H1 (cell line): ENCODE data around the gene WWC2. TPM values are rescaled to one million over a fixed set of nuclear protein-coding genes. Genes with fewer than 3 reads are reported as not detected.

Source experiments
- CBX5 ChIP-seq: fragments of 300-800, 300-1000 bp; sonication (generic); IDR thresholded peaks from 2 replicates; pipeline ENCODE4 v1.7.1; 2016; ENCODE audit warnings: antibody characterized with exemption, low read length, low read depth
- CHD7 ChIP-seq: fragments of 300-600 bp; sonication (generic); IDR thresholded peaks from 2 replicates; pipeline ENCODE4 v1.7.1; 2012; ENCODE audit warnings: low read length, moderate library complexity, mild to moderate bottlenecking, inconsistent platforms; ENCODE audit not compliant: insufficient replicate concordance
- E2F6 ChIP-seq: IDR thresholded peaks from 2 replicates; pipeline ENCODE4 v1.6.1; 2012; ENCODE audit warnings: inconsistent platforms
- FOSL1 ChIP-seq: IDR thresholded peaks from 2 replicates; pipeline ENCODE4 v1.6.1; 2011; ENCODE audit warnings: mild to moderate bottlenecking, low read depth, low read length, moderate library complexity; ENCODE audit not compliant: insufficient read depth
- MAFK ChIP-seq: IDR thresholded peaks from 2 replicates; pipeline ENCODE4 v1.6.1; 2012; ENCODE audit warnings: low read depth, mild to moderate bottlenecking, improper control_type of control experiment, low read length
- RAD21 ChIP-seq, 2 experiments: IDR thresholded peaks in 1 of 2; conservative IDR thresholded peaks in 1 of 2; 2 replicates each; pipeline ENCODE4 v1.6.1; 2011; ENCODE audit warnings: low read depth in 2 of 2, low read length in 2 of 2, improper control_type of control experiment in 1 of 2, inconsistent platforms in 1 of 2, mild to moderate bottlenecking in 1 of 2, moderate library complexity in 1 of 2
- polyA plus RNA-seq, 7 experiments: library from polyadenylated mRNA; depleted of rRNA in 3 of 7; stranded (reverse) in 5 of 7; unstranded in 2 of 7; fragments of >200 nt in 5 of 7; fragments of 200-250 nt in 2 of 7; gene quantifications; 1 replicate in 5 of 7; 2 replicates in 1 of 7; 4 replicates in 1 of 7; pipeline versions ENCODE4 v1.2.1 to v1.2.3, GENCODE V29; 2011 to 2013; ENCODE audit warnings: missing spikeins in 2 of 7, mixed read lengths in 2 of 7
- total RNA-seq: library from RNA; stranded (reverse); fragmentation: NEBNext Ultra II Directional; extraction: Animal tissue kit (Norgen Biotek cat#: 25700); gene quantifications from 2 replicates; pipeline ENCODE4 v1.2.1, GENCODE V29; 2021

The WWC2 gene
- total and polyA plus RNA-seq, 2 of the 8 experiments (the other 6 are each of a cell fraction or from before 2014, with no cell fraction given), result 17.6 to 135 TPM

- TF ChIP-seq CHD7 (no peak), RAD21 (IDR thresholded peaks at IDR 0.05 in 1 of 2, conservative IDR thresholded peaks at IDR 0.05 in 1 of 2; ENCODE audit: low read depth in 2 of 2, low read length in 2 of 2) (no peak), FOSL1 (no peak), CBX5 (no peak), E2F6 (no peak), MAFK (no peak)
These were observed 64.1 kb downstream of the WWC2 start (continued) for GRCh38 chr4:183163135-183163534.
